HEK293 (cell line): ENCODE data around the gene PTPN11.
"Not testable (repeated sequence)": the region's sequence is repeated elsewhere in the genome, so short reads cannot be mapped to it uniquely, and the experiment has no call there.

Experiments
- CTCF ChIA-PET: fragments of 350-600 bp; formaldehyde crosslinking; extraction: SDS; loops from one replicate; lab custom pipeline; 2021; ENCODE audit warnings: antibody characterized with exemption; lab: Yijun Ruan, JAX
- POLR2A ChIA-PET: fragments of 300-600 bp; formaldehyde crosslinking; extraction: SDS; loops from one replicate; lab custom pipeline; 2020; ENCODE audit warnings: antibody characterized with exemption, inconsistent platforms; lab: Yijun Ruan, JAX
- H3K27ac ChIP-seq: fragments of 200-500 bp; sonication (Bioruptor generic); 2 replicates; pipeline ENCODE4 v1.5.1; 2014; ENCODE audit warnings: low read depth, low read length, control low read depth, inconsistent platforms; ENCODE audit errors: extremely low read depth
- H3K36me3 ChIP-seq, 2 experiments: fragments of 200-500 bp in 1 of 2; sonication (Bioruptor generic) in 1 of 2; 1 replicate in 1 of 2; 2 replicates in 1 of 2; pipeline ENCODE4 v1.5.1; 2014 to 2017; ENCODE audit warnings: inconsistent platforms in 2 of 2, low read length in 2 of 2; ENCODE audit not compliant: control insufficient read depth in 2 of 2, insufficient read depth in 1 of 2
- H3K4me1 ChIP-seq: fragments of 200-500 bp; sonication (Bioruptor generic); 2 replicates; pipeline ENCODE4 v1.5.1; 2014; ENCODE audit warnings: mild to moderate bottlenecking, low read length, inconsistent platforms; ENCODE audit not compliant: control insufficient read depth, insufficient read depth
- H3K4me3 ChIP-seq: 2 replicates; pipeline ENCODE4 v1.5.1; 2011; ENCODE audit warnings: low read depth, mild to moderate bottlenecking, control low read depth, low read length, moderate library complexity
- H3K9me3 ChIP-seq: fragments of 200-500 bp; sonication (Bioruptor generic); 2 replicates; pipeline ENCODE4 v1.5.1; 2014; ENCODE audit warnings: low read depth, low read length, inconsistent platforms; ENCODE audit not compliant: control insufficient read depth, insufficient read depth
- KLF8 ChIP-seq: fragments of 450-650 bp; formaldehyde crosslinking; IDR thresholded peaks from 2 replicates; pipeline ENCODE4 v1.5.1; 2016; ENCODE audit warnings: missing biosample characterization, missing genetic modification characterization
- OSR2 ChIP-seq: fragments of 450-650 bp; formaldehyde crosslinking; IDR thresholded peaks from 2 replicates; pipeline ENCODE4 v1.5.1; 2016; ENCODE audit warnings: missing biosample characterization, missing genetic modification characterization
- SCRT1 ChIP-seq: fragments of 450-650 bp; formaldehyde crosslinking; IDR thresholded peaks from 2 replicates; pipeline ENCODE4 v1.5.1; 2016; ENCODE audit warnings: missing biosample characterization, missing genetic modification characterization, borderline replicate concordance
- SCRT2 ChIP-seq: fragments of 450-650 bp; formaldehyde crosslinking; IDR thresholded peaks from 2 replicates; pipeline ENCODE4 v1.5.1; 2016; ENCODE audit warnings: missing biosample characterization, missing genetic modification characterization
- ZNF146 ChIP-seq: fragments of 450-650 bp; formaldehyde crosslinking; IDR thresholded peaks from 2 replicates; pipeline ENCODE4 v1.5.1; 2016; ENCODE audit warnings: missing biosample characterization, missing genetic modification characterization
- ZNF16 ChIP-seq: fragments of 450-650 bp; formaldehyde crosslinking; IDR thresholded peaks from 2 replicates; pipeline ENCODE4 v1.5.1; 2016; ENCODE audit warnings: low read depth, missing biosample characterization, missing genetic modification characterization
- ZNF169 ChIP-seq: fragments of 450-650 bp; formaldehyde crosslinking; IDR thresholded peaks from 2 replicates; pipeline ENCODE4 v1.5.1; 2016; ENCODE audit warnings: missing biosample characterization, missing genetic modification characterization
- ZNF184 ChIP-seq: fragments of 450-650 bp; IDR thresholded peaks from 2 replicates; pipeline ENCODE4 v1.5.1; 2018; ENCODE audit warnings: missing biosample characterization, mild to moderate bottlenecking, missing genetic modification characterization
- ZNF221 ChIP-seq: fragments of 450-650 bp; formaldehyde crosslinking; IDR thresholded peaks from 2 replicates; pipeline ENCODE4 v1.5.1; 2017; ENCODE audit warnings: missing biosample characterization, missing genetic modification characterization, borderline replicate concordance
- ZNF510 ChIP-seq: fragments of 450-650 bp; formaldehyde crosslinking; IDR thresholded peaks from 2 replicates; pipeline ENCODE4 v1.5.1; 2018; ENCODE audit warnings: mild to moderate bottlenecking, missing genetic modification characterization, missing biosample characterization; ENCODE audit not compliant: insufficient replicate concordance
- ZNF600 ChIP-seq: fragments of 450-650 bp; formaldehyde crosslinking; IDR thresholded peaks from 2 replicates; pipeline ENCODE4 v1.5.1; 2016; ENCODE audit warnings: missing biosample characterization, missing genetic modification characterization
- ZNF777 ChIP-seq: fragments of 450-650 bp; formaldehyde crosslinking; IDR thresholded peaks from 2 replicates; pipeline ENCODE4 v1.5.1; 2017; ENCODE audit warnings: missing biosample characterization, missing genetic modification characterization, borderline replicate concordance
- ZSCAN23 ChIP-seq: fragments of 450-650 bp; formaldehyde crosslinking; IDR thresholded peaks from 2 replicates; pipeline ENCODE4 v1.5.1; 2016; ENCODE audit warnings: missing biosample characterization, missing genetic modification characterization
- TF ChIP-seq, protein P1 (sequence below): fragments of 450-650 bp; formaldehyde crosslinking; IDR thresholded peaks from 2 replicates; pipeline ENCODE4 v1.5.1; 2016; ENCODE audit warnings: missing biosample characterization, missing genetic modification characterization
- TF ChIP-seq, protein P2 (sequence below): fragments of 450-650 bp; formaldehyde crosslinking; IDR thresholded peaks from 2 replicates; pipeline ENCODE4 v1.5.1; 2016; ENCODE audit warnings: missing biosample characterization, missing genetic modification characterization
- TF ChIP-seq, protein P3 (sequence below): fragments of 450-650 bp; formaldehyde crosslinking; conservative IDR thresholded peaks from 2 replicates; pipeline ENCODE4 v1.5.1; 2016; ENCODE audit warnings: low read depth, missing biosample characterization, missing genetic modification characterization
- TF ChIP-seq, protein P4 (sequence below): fragments of 450-650 bp; formaldehyde crosslinking; IDR thresholded peaks from 2 replicates; pipeline ENCODE4 v1.5.1; 2016; ENCODE audit warnings: missing biosample characterization, missing genetic modification characterization
- TF ChIP-seq, protein P5 (sequence below): fragments of 450-650 bp; formaldehyde crosslinking; IDR thresholded peaks from 2 replicates; pipeline ENCODE4 v1.5.1; 2017; ENCODE audit warnings: missing biosample characterization, mild to moderate bottlenecking, missing genetic modification characterization, moderate library complexity

Gene PTPN11

DNA sequence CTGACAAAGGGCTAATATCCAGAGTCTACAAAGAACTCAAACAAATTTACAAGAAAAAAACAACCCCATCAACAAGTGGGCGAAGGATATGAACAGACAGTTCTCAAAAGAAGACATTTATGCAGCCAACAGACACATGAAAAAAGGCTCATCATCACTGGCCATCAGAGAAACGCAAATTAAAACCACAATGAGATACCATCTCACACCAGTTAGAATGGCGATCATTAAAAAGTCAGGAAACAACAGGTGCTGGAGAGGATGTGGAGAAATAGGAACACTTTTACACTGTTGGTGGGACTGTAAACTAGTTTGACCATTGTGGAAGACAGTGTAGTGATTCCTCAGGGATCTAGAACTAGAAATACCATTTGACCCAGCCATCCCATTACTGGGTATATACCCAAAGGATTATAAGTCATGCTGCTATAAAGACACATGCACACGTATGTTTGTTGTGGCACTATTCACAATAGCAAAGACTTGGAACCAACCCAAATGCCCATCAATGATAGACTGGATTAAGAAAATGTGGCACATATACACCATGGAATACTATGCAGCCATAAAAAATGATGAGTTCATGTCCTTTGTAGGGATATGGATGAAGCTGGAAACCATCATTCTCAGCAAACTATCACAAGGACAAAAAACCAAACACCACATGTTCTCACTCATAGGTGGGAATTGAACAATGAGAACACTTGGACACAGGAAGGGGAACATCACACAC is 28.7 kb upstream of the PTPN11 start:
- H3K4me1 ChIP-seq, H3K27ac ChIP-seq, POLR2A ChIA-PET, H3K36me3 ChIP-seq, H3K4me3 ChIP-seq, H3K9me3 ChIP-seq: not testable (repeated sequence)
- TF ChIP-seq ZNF184 (tag by site-specific recombination): peak; percentile 89
- peak; percentile 87 for TF ChIP-seq SCRT1
- peak; percentile 91 for TF ChIP-seq SCRT2 (tag by site-specific recombination)
- peak; percentile 92 for TF ChIP-seq ZNF146 (tag by site-specific recombination)
- TF ChIP-seq, protein P1, sequence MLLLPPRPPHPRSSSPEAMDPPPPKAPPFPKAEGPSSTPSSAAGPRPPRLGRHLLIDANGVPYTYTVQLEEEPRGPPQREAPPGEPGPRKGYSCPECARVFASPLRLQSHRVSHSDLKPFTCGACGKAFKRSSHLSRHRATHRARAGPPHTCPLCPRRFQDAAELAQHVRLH (tag by site-specific recombination): 0 out of 2 replicates have a peak, but pooled peaks have one; percentile 53
- CTCF ChIA-PET: interaction anchor here (1.0 kb wide), 1 partner anchor 10 kb away, joined by 3 read pairs; no protein-coding TSS in a partner anchor

DNA sequence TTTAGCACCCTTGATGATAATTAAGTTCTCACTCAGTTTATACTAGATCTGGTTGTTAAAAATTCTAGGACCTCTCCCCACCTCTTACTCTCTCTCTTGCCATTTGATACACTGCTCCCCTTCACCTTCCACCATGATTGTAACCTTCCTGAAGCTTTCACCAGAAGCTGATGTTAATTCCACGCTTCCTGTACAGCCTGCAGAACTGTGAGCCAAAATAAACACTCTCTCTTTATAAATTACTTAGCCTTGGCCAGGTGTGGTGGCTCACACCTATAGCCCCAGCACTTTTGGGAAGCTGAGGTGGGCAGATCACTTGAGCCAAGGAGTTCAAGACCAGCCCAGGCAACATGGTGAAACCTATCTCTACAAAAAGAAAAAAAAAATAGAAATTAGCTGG is 25.4 kb upstream of the PTPN11 start:
- H3K9me3 ChIP-seq: no peaks in the 10 kb centered on the region
- no peaks in the 10 kb centered on the region for H3K4me1 ChIP-seq
- no peaks in the 10 kb centered on the region for H3K36me3 ChIP-seq
- CTCF ChIA-PET: interaction anchor here (0.7 kb wide), 1 partner anchor 9 kb away, joined by 4 read pairs; no protein-coding TSS in a partner anchor
- TF ChIP-seq ZNF16 (tag by site-specific recombination) (no peak), ZNF510 (tag by site-specific recombination) (no peak), ZNF600 (no peak), OSR2 (tag by site-specific recombination) (0 out of 2 replicates have a peak, but pooled peaks have one; percentile 10)
- TF ChIP-seq, protein P2, sequence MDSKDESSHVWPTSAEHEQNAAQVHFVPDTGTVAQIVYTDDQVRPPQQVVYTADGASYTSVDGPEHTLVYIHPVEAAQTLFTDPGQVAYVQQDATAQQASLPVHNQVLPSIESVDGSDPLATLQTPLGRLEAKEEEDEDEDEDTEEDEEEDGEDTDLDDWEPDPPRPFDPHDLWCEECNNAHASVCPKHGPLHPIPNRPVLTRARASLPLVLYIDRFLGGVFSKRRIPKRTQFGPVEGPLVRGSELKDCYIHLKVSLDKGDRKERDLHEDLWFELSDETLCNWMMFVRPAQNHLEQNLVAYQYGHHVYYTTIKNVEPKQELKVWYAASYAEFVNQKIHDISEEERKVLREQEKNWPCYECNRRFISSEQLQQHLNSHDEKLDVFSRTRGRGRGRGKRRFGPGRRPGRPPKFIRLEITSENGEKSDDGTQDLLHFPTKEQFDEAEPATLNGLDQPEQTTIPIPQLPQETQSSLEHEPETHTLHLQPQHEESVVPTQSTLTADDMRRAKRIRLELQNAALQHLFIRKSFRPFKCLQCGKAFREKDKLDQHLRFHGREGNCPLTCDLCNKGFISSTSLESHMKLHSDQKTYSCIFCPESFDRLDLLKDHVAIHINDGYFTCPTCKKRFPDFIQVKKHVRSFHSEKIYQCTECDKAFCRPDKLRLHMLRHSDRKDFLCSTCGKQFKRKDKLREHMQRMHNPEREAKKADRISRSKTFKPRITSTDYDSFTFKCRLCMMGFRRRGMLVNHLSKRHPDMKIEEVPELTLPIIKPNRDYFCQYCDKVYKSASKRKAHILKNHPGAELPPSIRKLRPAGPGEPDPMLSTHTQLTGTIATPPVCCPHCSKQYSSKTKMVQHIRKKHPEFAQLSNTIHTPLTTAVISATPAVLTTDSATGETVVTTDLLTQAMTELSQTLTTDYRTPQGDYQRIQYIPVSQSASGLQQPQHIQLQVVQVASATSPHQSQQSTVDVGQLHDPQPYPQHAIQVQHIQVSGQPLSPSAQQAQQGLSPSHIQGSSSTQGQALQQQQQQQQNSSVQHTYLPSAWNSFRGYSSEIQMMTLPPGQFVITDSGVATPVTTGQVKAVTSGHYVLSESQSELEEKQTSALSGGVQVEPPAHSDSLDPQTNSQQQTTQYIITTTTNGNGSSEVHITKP (tag by site-specific recombination): 0 out of 2 replicates have a peak, but pooled peaks have one; percentile 41
- POLR2A ChIA-PET: interaction anchor here (0.9 kb wide), 1 partner anchor 125 kb away, joined by 3 read pairs; no protein-coding TSS in a partner anchor
- H3K27ac ChIP-seq: no peak overlapping the region
- H3K4me3 ChIP-seq: no peak overlapping the region

DNA sequence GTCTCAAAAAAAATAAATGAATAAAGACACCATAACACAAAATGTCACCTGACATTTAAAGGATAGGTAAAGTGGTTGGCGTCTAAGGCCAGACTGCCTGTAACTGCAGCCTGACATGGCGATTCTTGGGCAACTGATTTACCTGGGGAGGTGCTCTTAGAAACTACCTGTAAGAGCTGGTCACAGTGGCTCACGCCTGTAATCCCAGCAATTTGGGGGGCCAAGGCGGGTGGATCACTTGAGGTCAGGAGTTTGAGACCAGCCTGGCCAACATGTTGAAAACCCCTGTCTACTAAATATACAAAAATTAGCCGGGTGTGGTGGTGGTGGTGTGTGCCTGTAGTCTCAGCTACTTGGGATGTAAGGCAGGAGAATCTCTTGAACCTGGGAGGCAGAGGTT is 17.7 kb upstream of the PTPN11 start:
- POLR2A ChIA-PET: interaction anchor here (0.7 kb wide), 2 partner anchors 17 to 332 kb away, joined by 3 to 8 read pairs; no protein-coding TSS in a partner anchor
- no peaks in the 10 kb centered on the region for H3K9me3 ChIP-seq
- peaks cover 12 to 21% of the 10 kb centered on the region in 2 experiments for H3K36me3 ChIP-seq
- CTCF ChIA-PET: interaction anchor here (1.2 to 1.7 kb wide), 3 partner anchors 12 to 202 kb away, joined by 3 to 8 read pairs (median 4); no protein-coding TSS in a partner anchor
- H3K4me1 ChIP-seq: no peaks in the 10 kb centered on the region
- H3K27ac ChIP-seq: no peak overlapping the region
- H3K4me3 ChIP-seq: no peak overlapping the region
- TF ChIP-seq ZNF221: no peak
- TF ChIP-seq, protein P3, sequence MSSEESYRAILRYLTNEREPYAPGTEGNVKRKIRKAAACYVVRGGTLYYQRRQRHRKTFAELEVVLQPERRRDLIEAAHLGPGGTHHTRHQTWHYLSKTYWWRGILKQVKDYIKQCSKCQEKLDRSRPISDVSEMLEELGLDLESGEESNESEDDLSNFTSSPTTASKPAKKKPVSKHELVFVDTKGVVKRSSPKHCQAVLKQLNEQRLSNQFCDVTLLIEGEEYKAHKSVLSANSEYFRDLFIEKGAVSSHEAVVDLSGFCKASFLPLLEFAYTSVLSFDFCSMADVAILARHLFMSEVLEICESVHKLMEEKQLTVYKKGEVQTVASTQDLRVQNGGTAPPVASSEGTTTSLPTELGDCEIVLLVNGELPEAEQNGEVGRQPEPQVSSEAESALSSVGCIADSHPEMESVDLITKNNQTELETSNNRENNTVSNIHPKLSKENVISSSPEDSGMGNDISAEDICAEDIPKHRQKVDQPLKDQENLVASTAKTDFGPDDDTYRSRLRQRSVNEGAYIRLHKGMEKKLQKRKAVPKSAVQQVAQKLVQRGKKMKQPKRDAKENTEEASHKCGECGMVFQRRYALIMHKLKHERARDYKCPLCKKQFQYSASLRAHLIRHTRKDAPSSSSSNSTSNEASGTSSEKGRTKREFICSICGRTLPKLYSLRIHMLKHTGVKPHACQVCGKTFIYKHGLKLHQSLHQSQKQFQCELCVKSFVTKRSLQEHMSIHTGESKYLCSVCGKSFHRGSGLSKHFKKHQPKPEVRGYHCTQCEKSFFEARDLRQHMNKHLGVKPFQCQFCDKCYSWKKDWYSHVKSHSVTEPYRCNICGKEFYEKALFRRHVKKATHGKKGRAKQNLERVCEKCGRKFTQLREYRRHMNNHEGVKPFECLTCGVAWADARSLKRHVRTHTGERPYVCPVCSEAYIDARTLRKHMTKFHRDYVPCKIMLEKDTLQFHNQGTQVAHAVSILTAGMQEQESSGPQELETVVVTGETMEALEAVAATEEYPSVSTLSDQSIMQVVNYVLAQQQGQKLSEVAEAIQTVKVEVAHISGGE (tag by site-specific recombination): no peak
- TF ChIP-seq, protein P4, sequence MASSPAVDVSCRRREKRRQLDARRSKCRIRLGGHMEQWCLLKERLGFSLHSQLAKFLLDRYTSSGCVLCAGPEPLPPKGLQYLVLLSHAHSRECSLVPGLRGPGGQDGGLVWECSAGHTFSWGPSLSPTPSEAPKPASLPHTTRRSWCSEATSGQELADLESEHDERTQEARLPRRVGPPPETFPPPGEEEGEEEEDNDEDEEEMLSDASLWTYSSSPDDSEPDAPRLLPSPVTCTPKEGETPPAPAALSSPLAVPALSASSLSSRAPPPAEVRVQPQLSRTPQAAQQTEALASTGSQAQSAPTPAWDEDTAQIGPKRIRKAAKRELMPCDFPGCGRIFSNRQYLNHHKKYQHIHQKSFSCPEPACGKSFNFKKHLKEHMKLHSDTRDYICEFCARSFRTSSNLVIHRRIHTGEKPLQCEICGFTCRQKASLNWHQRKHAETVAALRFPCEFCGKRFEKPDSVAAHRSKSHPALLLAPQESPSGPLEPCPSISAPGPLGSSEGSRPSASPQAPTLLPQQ (tag by site-specific recombination): no peak
- no peak for TF ChIP-seq KLF8 (tag by site-specific recombination)
- TF ChIP-seq ZSCAN23 (tag by site-specific recombination): no peak
- TF ChIP-seq, protein P5, sequence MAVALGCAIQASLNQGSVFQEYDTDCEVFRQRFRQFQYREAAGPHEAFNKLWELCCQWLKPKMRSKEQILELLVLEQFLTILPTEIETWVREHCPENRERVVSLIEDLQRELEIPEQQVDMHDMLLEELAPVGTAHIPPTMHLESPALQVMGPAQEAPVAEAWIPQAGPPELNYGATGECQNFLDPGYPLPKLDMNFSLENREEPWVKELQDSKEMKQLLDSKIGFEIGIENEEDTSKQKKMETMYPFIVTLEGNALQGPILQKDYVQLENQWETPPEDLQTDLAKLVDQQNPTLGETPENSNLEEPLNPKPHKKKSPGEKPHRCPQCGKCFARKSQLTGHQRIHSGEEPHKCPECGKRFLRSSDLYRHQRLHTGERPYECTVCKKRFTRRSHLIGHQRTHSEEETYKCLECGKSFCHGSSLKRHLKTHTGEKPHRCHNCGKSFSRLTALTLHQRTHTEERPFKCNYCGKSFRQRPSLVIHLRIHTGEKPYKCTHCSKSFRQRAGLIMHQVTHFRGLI: no peak
- TF ChIP-seq ZNF184 (tag by site-specific recombination): no peak
- TF ChIP-seq ZNF777 (tag by site-specific recombination): no peak
- no peak for TF ChIP-seq ZNF169 (tag by site-specific recombination)
